HepG2 (cell line): ENCODE measurements around the gene LAMA5. TPM values are rescaled to one million over a fixed set of nuclear protein-coding genes. Genes with fewer than 3 reads are reported as not detected.

Source experiments
- ATF7-NPFF ChIP-seq: sonication (generic); formaldehyde crosslinking; IDR thresholded peaks from 2 replicates; pipeline ENCODE4 v1.8.1; 2023; ENCODE audit warnings: mild to moderate bottlenecking, low read depth, missing genetic modification reagents, moderate library complexity
- BHLHE40 ChIP-seq: IDR thresholded peaks from 2 replicates; pipeline ENCODE4 v1.6.1; 2011; ENCODE audit warnings: low read length, improper control_type of control experiment
- BRD4 ChIP-seq: sonication (generic); formaldehyde crosslinking; IDR thresholded peaks from 2 replicates; pipeline ENCODE4 v1.4.0; 2020; ENCODE audit warnings: missing genetic modification reagents
- CENPT ChIP-seq: sonication (generic); formaldehyde crosslinking; IDR thresholded peaks from 2 replicates; pipeline ENCODE4 v1.8.0; 2022; ENCODE audit warnings: low read depth, mild to moderate bottlenecking, moderate library complexity, missing genetic modification reagents
- CHCHD3 ChIP-seq: sonication (generic); formaldehyde crosslinking; IDR thresholded peaks from 2 replicates; pipeline ENCODE4 v1.8.0; 2022; ENCODE audit warnings: mild to moderate bottlenecking, missing genetic modification reagents, moderate library complexity
- ELF1 ChIP-seq: sonication (generic); formaldehyde crosslinking; IDR thresholded peaks from 2 replicates; pipeline ENCODE4 v1.4.0; 2020; ENCODE audit warnings: missing genetic modification reagents
- IRX3 ChIP-seq: sonication (generic); formaldehyde crosslinking; IDR thresholded peaks from 2 replicates; pipeline ENCODE4 v1.8.1; 2023; ENCODE audit warnings: mild to moderate bottlenecking, low read depth, missing genetic modification reagents, borderline replicate concordance
- MED13 ChIP-seq: sonication (generic); formaldehyde crosslinking; IDR thresholded peaks from 2 replicates; pipeline ENCODE4 v1.5.0; 2020; ENCODE audit warnings: missing genetic modification reagents
- MIXL1 ChIP-seq: IDR thresholded peaks from 2 replicates; pipeline ENCODE4 v1.6.1; 2016
- NFIB ChIP-seq: sonication (generic); formaldehyde crosslinking; IDR thresholded peaks from 2 replicates; pipeline ENCODE4 v1.9.0; 2021; ENCODE audit warnings: missing genetic modification reagents, mild to moderate bottlenecking, borderline replicate concordance
- PAWR ChIP-seq: sonication (generic); formaldehyde crosslinking; IDR thresholded peaks from 2 replicates; pipeline ENCODE4 v1.4.0; 2020; ENCODE audit warnings: missing genetic modification reagents, mild to moderate bottlenecking, borderline replicate concordance
- SAP130 ChIP-seq: IDR thresholded peaks from 2 replicates; pipeline ENCODE4 v1.6.1; 2016; ENCODE audit warnings: low read depth
- SOX5 ChIP-seq: IDR thresholded peaks from 2 replicates; pipeline ENCODE4 v1.6.1; 2016; ENCODE audit warnings: borderline replicate concordance
- TBX2 ChIP-seq: sonication (generic); formaldehyde crosslinking; IDR thresholded peaks from 2 replicates; pipeline ENCODE4 v1.5.0; 2020; ENCODE audit warnings: missing genetic modification reagents, mild to moderate bottlenecking, borderline replicate concordance
- YY1 ChIP-seq: IDR thresholded peaks from 2 replicates; pipeline ENCODE4 v1.6.1; 2011; ENCODE audit warnings: low read length, low read depth, moderate library complexity, mild to moderate bottlenecking; ENCODE audit not compliant: insufficient read depth, insufficient replicate concordance
- ZBTB42 ChIP-seq: sonication (generic); formaldehyde crosslinking; IDR thresholded peaks from 2 replicates; pipeline ENCODE4 v1.5.0; 2020; ENCODE audit warnings: mild to moderate bottlenecking, missing genetic modification reagents
- ZEB1 ChIP-seq: IDR thresholded peaks from 2 replicates; pipeline ENCODE4 v1.6.1; 2012; ENCODE audit warnings: mild to moderate bottlenecking, low read depth, inconsistent platforms; ENCODE audit not compliant: insufficient replicate concordance
- ZKSCAN1 ChIP-seq: fragments of 150-350 bp; IDR thresholded peaks from 2 replicates; pipeline ENCODE4 v1.6.1; 2014; ENCODE audit warnings: low read length
- ZNF34 ChIP-seq: sonication (generic); formaldehyde crosslinking; IDR thresholded peaks from 2 replicates; pipeline ENCODE4 v1.4.0; 2020; ENCODE audit warnings: mild to moderate bottlenecking, missing genetic modification reagents, borderline replicate concordance
- ZNF781 ChIP-seq: sonication (generic); formaldehyde crosslinking; IDR thresholded peaks from 2 replicates; pipeline ENCODE4 v1.5.1; 2020; ENCODE audit warnings: borderline replicate concordance, mild to moderate bottlenecking, missing genetic modification reagents; ENCODE audit errors: not compliant biosample characterization
- polyA plus RNA-seq, 8 experiments: library from polyadenylated mRNA; depleted of rRNA in 3 of 8; stranded (reverse) in 7 of 8; unstranded in 1 of 8; fragments of >200 nt; fragmentation: Illumina TruSeq in 4 of 8; extraction: Trizol in 4 of 8; gene quantifications; 2 replicates each; pipeline versions ENCODE4 v1.2.1 to v1.2.3, GENCODE V29; 2011 to 2016; ENCODE audit warnings: low read depth in 4 of 8, missing spikeins in 1 of 8, mixed read lengths in 1 of 8; ENCODE audit not compliant: insufficient read depth in 1 of 8
- total RNA-seq, 5 experiments: library from RNA; depleted of rRNA; stranded (reverse); fragments of >200 nt; fragmentation: Illumina TruSeq; extraction: Trizol; gene quantifications; 2 replicates each; pipeline ENCODE4 v1.2.3, GENCODE V29; 2016; ENCODE audit warnings: low read depth in 1 of 5
- TF ChIP-seq, protein P1 (sequence below): sonication (generic); formaldehyde crosslinking; IDR thresholded peaks from 2 replicates; pipeline ENCODE4 v1.4.0; 2020; ENCODE audit warnings: low read depth, missing genetic modification reagents
- TF ChIP-seq, protein P2 (sequence below): sonication (generic); formaldehyde crosslinking; IDR thresholded peaks from 2 replicates; pipeline ENCODE4 v1.8.1; 2023; ENCODE audit warnings: mild to moderate bottlenecking, missing genetic modification reagents
- TF ChIP-seq, protein P3 (sequence below): sonication (generic); formaldehyde crosslinking; IDR thresholded peaks from 2 replicates; pipeline ENCODE4 v1.4.0; 2020; ENCODE audit warnings: missing genetic modification reagents, borderline replicate concordance

Gene LAMA5
- total and polyA plus RNA-seq, 2 of the 13 experiments (the other 11 are each of a cell fraction or from before 2014, with no cell fraction given): 21.0 to 44.7 TPM

DNA sequence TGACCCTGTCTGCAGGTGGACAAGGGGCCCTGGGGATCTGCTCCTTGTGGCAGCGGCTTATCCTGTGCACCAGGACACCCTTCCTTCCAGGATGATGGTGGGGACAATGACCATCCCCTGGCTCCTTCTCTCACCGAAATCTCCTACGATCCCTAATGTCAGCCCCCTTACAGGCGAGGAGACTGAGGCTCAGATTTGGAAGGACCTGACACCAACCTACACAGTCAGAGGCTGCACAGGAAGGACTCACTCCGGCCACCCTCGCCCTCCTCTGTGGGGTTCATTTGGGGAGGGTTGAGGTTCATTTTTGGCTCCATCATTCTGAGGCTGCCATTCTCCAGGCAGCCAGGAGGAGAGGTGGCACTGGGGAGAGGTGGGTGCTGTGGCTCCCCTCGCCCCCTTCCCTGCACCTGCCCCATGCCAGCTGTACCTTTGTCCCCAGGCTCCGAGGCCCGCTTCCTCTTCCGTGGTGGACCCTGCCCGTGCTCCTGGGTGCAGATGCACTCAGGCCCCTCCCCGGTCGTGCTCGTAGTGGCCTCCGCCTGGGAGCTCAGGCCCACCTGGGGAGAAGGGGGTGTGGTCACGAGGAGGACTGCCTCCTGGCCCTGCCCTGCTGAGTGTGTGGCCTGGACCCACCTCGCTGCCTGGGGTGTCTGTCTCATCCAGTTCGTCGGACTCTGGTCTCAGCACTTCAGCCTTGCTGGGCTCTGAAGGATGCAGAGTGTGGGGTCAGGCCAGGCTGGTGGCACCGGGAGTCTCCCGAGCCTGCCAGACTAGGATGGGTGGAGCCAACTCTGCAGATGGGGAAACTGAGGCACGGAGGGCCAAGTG, 45.3 kb upstream of the LAMA5 start (continued):
- TF ChIP-seq, protein P1, sequence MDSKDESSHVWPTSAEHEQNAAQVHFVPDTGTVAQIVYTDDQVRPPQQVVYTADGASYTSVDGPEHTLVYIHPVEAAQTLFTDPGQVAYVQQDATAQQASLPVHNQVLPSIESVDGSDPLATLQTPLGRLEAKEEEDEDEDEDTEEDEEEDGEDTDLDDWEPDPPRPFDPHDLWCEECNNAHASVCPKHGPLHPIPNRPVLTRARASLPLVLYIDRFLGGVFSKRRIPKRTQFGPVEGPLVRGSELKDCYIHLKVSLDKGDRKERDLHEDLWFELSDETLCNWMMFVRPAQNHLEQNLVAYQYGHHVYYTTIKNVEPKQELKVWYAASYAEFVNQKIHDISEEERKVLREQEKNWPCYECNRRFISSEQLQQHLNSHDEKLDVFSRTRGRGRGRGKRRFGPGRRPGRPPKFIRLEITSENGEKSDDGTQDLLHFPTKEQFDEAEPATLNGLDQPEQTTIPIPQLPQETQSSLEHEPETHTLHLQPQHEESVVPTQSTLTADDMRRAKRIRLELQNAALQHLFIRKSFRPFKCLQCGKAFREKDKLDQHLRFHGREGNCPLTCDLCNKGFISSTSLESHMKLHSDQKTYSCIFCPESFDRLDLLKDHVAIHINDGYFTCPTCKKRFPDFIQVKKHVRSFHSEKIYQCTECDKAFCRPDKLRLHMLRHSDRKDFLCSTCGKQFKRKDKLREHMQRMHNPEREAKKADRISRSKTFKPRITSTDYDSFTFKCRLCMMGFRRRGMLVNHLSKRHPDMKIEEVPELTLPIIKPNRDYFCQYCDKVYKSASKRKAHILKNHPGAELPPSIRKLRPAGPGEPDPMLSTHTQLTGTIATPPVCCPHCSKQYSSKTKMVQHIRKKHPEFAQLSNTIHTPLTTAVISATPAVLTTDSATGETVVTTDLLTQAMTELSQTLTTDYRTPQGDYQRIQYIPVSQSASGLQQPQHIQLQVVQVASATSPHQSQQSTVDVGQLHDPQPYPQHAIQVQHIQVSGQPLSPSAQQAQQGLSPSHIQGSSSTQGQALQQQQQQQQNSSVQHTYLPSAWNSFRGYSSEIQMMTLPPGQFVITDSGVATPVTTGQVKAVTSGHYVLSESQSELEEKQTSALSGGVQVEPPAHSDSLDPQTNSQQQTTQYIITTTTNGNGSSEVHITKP (CRISPR knock-in tag): no peak
- 0 out of 2 replicates have a peak, but pooled peaks have one; percentile 53 for TF ChIP-seq PAWR (CRISPR knock-in tag)
- TF ChIP-seq ATF7-NPFF (CRISPR knock-in tag): no peak
- TF ChIP-seq ELF1 (CRISPR knock-in tag): peak; percentile 65
- no peak for TF ChIP-seq TBX2
- TF ChIP-seq SOX5 (CRISPR knock-in tag): peak; percentile 31; the same call in 1 of the 2 replicates
- TF ChIP-seq SAP130 (CRISPR knock-in tag): peak; percentile 76
- peak; percentile 86; the same call in 1 of the 2 replicates for TF ChIP-seq CHCHD3 (CRISPR knock-in tag)
- no peak for TF ChIP-seq ZKSCAN1
- TF ChIP-seq, protein P2, sequence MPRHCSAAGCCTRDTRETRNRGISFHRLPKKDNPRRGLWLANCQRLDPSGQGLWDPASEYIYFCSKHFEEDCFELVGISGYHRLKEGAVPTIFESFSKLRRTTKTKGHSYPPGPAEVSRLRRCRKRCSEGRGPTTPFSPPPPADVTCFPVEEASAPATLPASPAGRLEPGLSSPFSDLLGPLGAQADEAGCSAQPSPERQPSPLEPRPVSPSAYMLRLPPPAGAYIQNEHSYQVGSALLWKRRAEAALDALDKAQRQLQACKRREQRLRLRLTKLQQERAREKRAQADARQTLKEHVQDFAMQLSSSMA (CRISPR knock-in tag): peak; percentile 32; the same call in 1 of the 2 replicates
- TF ChIP-seq ZEB1: peak; percentile 15
- TF ChIP-seq CENPT (CRISPR knock-in tag): 0 out of 2 replicates have a peak, but pooled peaks have one; percentile 45
- TF ChIP-seq, protein P3, sequence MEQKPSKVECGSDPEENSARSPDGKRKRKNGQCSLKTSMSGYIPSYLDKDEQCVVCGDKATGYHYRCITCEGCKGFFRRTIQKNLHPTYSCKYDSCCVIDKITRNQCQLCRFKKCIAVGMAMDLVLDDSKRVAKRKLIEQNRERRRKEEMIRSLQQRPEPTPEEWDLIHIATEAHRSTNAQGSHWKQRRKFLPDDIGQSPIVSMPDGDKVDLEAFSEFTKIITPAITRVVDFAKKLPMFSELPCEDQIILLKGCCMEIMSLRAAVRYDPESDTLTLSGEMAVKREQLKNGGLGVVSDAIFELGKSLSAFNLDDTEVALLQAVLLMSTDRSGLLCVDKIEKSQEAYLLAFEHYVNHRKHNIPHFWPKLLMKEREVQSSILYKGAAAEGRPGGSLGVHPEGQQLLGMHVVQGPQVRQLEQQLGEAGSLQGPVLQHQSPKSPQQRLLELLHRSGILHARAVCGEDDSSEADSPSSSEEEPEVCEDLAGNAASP (CRISPR knock-in tag): no peak
- TF ChIP-seq ZNF34 (CRISPR knock-in tag): 0 out of 2 replicates have a peak, but pooled peaks have one; percentile 13
- peak; percentile 60 for TF ChIP-seq ZNF781 (CRISPR knock-in tag)
- TF ChIP-seq YY1: peak; percentile 27
- TF ChIP-seq ZBTB42: peak; percentile 86; the same call in 1 of the 2 replicates
- no peak for TF ChIP-seq NFIB
- TF ChIP-seq BHLHE40: 0 out of 2 replicates have a peak, but pooled peaks have one; percentile 9
- 0 out of 2 replicates have a peak, but pooled peaks have one; percentile 11 for TF ChIP-seq IRX3
- no peak for TF ChIP-seq MIXL1
- 0 out of 2 replicates have a peak, but pooled peaks have one; percentile 28 for TF ChIP-seq BRD4 (CRISPR knock-in tag)
- no peak for TF ChIP-seq MED13
